Left renal cortex interstitium (tissue), 4 donors: Measurements from ENCODE around the gene MEPE. TPM values are rescaled to one million over a fixed set of nuclear protein-coding genes. Genes with fewer than 3 reads are reported as not detected.
A peak's percentile ranks its signal among the peaks of the same experiment; 100 is the strongest.

Source experiments
- DNase-seq, 4 donors: peaks; one replicate each; pipeline ENCODE4 v3.0.0-alpha.2; 2013; ENCODE audit warnings: low read depth in 4 of 4, low spot score in 2 of 4, missing footprints in 1 of 4
- polyA plus RNA-seq, 4 donors: library from polyadenylated mRNA; unstranded; fragments of 120-200 nt; gene quantifications; one replicate each; pipeline ENCODE4 v1.2.1, GENCODE V29; 2013; ENCODE audit not compliant: insufficient read length in 4 of 4

Gene MEPE
- polyA plus RNA-seq, 4 donors, result not detected

DNA sequence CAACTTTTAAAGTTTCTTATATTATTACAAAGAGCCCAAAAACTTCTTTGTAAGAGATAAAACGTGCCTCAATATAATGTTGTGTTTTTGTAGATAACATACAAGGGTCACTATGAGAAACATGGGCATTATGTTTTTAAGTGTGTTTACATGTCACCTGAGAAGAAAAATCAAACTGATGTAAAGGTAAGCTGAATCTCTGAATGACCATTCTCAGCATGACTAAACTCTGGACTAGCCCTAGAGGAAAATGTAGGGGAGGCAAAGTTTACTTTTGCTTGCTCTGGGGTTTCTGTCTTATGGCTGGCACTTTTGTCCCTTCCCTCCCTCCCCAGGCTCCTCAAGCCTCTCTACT lies 6.8 kb downstream of the MEPE start:
- no peak for DNase-seq

DNA sequence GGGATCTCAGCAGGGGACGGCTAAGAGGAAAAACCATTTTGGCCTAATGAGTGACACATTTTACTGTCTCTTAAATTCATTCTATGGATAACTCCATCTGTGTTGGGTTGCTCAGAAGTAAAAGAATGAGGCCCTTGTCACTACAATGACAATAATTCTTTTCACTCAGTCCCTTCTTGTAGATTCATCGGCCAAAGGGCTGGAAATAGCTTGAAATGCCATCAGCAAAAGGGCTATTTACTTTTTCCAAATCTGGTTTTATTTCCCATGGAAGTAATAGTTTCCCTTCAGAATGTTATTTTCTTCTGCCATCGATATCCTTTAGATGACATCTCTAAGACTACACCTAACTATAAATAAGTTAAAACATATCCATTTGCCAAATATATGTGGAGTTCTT lies 7.4 kb downstream of the MEPE start:
- DNase-seq, result no peak

DNA sequence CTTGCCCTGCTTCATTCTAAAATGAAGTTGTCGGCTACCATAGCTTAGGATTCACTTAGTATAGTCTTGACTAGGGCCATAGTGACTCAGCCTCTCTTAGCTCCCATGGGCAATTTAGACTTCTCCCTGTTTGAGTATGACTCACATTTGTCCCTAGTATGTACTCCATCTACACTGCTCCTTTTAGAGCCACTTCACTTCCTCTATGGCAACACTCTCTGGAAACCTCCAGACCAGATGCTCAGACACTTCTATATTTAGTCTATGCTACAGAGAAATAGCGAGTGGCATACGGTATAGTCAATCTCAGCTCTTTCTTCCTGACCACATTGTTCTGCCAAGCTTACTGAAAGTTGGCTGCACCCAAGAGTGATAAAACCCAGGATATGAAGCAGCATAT lies 11.2 kb downstream of the MEPE start:
- DNase-seq, result no peak

DNA sequence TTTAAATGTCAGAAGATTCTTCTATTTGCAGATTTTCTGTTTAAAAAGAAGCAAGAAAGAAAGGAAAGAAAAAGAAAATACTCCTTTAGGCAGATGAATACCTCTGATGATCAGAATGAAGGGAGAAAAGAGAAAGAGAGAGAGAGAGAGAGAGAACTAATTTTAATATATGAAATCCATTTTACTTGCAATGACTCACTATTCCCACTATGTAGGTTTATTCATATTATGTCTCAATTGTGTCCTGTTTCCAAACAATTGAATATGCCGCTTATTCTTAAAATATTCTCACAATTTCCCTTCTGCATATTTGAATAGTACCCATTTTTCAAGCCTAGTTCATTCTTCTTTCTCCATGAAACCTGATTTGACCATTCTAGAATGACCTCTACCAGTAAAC lies 11.7 kb downstream of the MEPE start:
- no peak for DNase-seq

DNA sequence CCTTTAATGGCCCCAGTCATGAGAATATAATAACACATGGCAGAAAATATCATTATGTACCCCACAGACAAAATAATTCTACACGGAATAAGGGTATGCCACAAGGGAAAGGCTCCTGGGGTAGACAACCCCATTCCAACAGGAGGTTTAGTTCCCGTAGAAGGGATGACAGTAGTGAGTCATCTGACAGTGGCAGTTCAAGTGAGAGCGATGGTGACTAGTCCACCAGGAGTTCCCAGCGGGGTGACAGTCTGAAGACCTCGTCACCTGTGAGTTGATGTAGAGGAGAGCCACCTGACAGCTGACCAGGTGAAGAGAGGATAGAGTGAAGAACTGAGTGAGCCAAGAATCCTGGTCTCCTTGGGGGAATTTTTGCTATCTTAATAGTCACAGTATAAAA lies 13.5 kb downstream of the MEPE start:
- no peak for DNase-seq

DNA sequence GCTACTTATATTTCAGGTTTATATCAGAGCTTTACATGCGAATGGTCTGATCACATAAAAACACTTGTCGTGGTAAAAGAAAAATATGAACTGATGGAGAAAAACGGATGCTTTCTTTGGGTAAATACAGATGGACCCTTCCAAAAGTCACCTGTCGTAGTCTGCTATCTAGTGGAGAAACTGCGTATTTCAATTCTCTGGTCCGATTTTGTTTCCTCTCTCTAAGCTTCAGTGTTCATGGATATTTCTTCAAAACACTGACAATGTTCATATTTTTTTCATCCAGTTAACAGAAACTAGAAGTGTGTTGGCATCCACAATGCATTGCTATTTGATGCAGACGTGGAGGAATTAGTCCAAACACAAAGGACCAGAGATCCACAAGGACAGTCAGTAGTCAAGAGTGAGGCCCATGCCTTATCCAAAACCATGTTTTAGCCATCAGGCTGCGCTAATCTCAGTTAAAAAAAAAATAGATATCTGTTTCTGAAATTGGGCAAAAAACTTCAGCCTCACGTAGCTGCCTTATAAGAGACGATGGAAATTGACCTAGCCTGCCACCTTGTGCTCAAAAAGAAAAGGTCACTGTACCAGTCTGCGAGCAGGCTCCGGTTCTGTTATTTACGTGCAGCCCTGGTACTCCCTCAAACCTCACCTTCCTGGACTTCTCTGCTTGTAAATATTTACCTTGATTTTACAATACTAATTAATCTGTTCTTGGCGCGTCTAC lies 16.0 kb downstream of the MEPE start:
- DNase-seq, result peak in 2 of 4 donors; percentile 19 to 39

DNA sequence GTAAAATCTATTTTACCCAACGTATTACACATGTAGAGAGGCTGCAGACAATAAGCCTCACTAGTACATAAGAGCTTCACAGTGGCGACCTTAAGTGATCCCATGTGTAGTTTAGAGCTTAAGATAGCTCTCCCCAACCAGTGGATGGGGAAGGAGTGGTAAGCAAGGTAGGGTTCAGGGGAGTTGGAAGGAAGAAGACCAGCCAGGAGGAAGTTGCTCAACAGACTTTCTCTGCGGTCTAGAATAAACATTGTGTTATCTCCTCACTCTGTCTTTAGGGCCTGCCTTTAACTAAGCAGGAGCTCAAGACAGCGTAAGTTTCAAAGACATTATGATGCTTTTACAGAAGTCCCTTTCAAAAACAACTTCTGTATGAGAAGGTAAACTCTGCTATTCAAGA lies 16.8 kb downstream of the MEPE start:
- no peak for DNase-seq

DNA sequence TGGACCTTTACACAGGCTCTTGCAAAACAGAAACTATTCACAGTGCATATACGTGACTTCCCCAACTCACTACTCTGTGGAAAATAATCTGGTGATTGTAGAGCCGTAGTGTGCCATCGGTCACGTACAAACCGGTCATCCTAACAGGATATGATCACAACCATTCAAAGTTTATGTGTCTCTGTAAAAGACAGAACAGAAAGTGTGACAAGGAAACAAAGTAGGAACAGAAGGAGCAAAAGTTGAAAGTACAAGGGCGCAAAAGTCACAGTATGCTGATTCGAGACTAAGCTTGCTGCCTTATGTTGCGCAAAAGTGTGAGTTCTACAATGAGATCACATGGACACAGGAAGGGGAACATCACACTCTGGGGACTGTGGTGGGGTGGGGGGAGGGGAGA lies 18.6 kb downstream of the MEPE start:
- no peak for DNase-seq

DNA sequence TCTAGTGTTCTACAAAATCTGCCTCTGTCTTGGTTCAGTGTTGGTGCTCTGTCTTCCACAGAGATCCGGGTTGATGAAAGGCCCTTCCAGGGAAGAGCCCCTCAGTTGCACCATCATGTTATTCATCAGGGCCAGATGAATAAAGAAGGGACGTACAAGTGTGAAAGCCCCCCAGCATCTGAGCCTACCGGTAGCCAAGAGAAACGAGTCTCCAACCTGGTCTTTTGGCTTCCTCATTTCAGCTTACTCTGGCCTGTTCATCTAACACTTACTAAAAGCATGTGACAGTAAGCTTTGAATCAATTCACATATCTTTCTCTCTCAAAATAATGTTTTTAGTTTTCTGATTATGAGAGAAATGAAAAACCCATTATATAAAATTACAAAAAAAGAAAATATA lies 19.2 kb downstream of the MEPE start:
- no peak for DNase-seq

DNA sequence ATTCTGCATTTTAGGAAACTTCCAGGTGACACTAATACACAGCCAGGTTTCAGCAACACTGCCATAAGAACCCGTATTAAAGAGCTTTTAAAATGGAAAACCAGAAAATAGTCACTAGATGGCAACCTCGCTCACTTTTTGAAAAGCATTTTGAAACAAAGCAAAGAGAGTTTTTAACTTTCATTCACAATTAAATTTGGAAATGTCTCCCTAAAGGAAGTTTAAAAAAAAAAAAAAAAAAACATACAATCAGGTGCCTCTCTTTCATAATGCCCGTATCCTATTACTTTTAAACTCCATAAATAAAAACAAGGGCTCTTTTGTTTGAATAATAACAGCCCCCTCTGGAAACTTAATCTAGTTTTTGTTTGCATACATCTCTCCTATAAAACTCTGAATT lies 20.3 kb downstream of the MEPE start:
- DNase-seq, result peak in 2 of 4 donors; percentile 29 to 62

DNA sequence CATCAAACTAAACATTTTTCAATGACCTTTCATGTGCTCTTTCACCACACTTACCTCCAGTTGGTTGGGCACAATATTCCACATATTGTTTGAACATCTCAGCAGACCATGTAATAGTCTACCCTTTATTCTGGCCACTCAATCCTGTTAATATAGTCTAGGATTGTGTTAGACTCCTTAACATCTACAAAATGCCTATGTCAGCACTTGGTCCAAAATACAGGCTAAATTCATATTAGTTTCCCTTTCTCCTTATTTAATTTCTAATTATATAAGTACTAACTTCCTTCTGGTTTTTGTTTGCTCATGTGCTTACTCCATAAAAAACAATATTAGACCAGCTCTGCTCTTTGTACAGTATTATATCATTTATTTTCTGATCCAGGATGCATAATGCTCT lies 21.1 kb downstream of the MEPE start:
- DNase-seq, result no peak

DNA sequence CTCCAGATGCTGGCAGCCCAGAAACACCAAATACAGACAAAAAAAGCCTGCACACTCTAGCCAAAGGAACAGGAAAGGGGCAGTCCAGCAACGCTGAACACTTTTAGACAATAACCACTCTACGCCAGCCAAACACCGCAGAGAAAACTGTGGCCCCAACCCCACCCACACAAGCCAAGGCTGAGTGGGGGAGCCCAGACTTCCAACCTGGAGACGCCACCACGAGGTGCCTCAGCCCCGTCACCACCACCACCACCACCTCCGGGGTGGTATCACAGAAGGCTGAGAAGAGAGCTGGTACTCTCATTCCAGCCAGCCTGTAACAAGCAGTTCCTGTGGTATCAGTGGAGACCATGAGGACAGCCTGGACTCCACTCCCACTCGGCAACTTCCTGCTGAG lies 22.8 kb downstream of the MEPE start:
- DNase-seq, result no peak

DNA sequence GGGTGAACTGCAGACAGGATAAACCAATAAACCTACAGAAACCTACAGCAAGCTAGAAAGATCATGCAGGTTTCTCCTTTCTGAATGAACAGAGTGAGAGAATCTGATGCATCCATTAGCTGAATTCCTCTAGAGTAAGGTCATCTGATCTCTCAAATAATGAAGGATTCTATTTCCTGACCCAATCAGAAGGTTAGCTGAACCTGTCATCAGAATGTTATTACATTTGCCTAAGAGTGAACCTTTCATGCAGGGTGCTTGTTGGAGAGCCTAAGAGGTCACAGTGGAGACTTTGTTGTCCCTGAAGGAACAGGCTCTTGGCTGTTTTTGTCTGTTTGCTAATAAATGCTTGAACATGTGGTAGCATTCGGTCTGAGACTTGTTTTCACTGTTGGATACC lies 24.0 kb downstream of the MEPE start:
- DNase-seq, result no peak

DNA sequence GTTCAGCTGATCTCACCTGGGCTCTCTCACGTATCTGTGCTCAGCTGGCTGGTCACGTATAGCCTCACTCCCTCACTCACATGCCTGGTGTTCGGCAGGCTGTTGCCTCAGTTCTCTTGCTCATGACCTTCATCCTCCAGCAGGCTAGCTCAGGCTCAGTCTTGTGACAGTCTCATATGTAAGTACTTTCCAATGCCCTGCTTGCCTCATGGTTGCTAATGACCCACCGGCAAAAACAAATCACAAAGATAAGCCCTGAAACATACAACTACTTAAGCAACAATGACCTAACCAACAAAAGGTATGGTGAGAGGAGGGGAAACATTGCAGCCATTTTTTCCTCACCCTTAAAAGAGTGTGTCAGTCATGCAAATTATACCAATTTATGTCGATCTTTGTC lies 25.0 kb downstream of the MEPE start:
- no peak for DNase-seq

DNA sequence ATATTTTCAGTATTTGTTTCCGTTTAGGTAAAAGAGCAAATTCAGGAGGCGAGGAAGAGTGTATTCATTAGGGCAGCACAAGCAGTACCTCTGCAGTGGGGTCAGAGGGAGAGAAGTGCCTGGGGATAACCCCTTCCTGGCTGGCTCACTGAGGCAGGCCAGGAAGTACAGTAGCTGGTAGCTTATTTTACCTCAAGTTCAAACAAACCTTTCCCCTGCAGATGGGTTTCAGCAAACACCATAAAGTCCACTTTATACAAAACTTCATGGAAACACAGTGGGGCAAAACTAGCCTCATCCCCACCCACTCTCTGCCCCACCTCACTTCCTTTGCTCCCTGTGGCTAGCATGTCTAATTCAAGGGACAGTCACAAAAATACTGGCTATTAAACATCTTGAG lies 29.5 kb downstream of the MEPE start:
- DNase-seq, result no peak

DNA sequence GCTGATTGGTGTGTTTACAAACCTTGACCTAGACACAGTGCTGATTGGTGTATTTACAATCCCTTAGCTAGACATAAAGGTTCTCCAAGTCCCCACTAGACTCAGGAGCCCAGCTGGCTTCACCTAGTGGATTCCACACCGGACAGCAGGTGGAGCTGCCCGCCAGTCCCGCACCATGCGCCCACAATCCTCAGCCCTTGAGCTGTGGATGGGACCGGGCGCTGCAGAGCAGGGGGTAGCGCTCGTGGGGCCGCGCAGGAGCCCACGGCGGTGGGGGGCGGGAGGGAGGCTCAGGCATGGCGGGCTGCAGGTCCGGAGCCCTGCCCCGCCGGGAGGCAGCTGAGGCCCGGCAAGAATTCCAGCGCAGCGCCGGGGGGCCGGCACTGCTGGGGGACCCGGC lies 30.7 kb downstream of the MEPE start:
- no peak for DNase-seq

DNA sequence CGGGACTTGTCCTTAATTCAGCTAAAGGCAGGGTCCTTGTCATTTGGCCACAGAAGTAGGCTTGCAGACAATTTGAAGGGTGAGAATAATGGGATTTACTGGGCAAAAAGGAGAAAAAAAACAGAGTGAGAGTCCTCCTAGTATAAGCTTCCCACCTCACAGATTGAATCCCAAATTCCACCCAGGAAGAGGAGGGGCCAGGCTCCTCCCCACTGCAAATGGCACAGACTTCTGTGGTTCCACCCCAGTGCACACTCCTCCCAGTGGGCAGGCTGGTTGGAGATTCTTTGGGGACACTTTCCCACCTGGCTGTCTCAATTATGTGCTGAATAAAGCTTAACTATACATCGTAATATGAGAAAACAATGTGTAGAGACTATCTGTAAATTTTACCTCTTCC lies 31.6 kb downstream of the MEPE start:
- DNase-seq, result no peak

DNA sequence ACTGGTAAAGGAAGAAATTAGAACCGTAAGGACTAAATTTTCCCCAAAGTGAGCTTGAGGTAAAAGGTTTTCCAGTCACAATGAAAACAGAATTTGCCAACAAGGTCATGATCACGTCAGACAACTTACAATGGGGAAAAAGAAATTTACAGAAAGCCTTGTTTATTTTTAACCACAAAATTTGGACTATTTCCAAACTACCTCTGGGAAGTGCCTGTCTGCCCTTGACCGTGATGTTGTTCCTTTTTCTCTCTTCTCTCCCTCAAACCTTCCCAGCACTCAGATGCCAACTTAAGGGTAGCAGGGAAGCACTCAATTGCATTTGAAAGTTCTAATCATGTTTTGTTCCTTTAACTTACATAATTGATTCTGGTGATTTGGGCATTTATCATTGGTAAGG lies 32.5 kb downstream of the MEPE start:
- DNase-seq, result no peak

DNA sequence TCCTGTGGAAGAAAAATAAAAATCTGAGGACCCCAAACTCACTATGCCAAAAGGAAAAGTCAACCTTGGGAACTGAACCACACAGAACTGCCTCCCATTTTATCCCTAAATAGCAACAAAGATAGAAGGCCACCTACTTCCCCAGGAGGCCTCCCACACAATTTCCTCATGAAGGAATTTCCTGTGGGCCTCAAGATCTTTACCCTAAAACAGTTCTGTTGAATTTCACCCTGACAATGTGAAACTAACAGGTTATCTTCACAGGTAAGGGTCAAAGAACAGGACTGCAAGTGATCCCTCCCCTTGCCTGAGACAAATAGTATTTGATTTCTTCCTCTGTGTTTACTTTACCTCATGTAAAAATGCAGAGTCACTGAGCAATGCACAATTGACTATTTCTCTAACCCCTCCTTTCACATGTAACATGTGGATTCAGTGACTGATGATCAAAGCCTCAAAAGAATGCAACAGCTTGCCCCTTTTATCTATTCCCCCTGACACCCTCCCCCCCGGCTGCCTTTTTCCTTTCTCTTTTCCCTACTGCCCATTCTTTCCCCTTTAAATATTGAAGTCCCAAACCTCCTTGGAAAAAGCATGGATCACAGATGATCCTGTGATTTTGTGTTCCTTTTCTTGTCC lies 33.3 kb downstream of the MEPE start:
- no peak for DNase-seq

DNA sequence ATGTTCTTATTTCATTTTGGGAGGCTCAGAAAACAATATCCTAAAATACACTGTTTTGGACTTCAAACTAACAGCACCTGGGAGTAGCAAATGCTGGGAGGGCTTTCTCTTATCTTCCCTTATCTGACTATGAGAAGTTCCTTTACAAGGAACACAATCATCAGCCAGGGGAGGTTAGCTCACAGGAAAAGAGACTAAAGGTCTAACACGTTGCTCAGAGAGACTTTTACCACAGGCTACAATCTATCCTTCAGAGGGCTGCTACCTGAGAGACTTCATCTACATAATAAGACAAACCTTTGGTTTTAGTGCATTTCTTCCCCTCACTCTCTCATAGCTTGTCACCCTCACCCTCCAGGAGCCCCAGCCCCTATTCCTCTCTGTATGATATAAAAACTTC lies 35.8 kb downstream of the MEPE start:
- no peak for DNase-seq

DNA sequence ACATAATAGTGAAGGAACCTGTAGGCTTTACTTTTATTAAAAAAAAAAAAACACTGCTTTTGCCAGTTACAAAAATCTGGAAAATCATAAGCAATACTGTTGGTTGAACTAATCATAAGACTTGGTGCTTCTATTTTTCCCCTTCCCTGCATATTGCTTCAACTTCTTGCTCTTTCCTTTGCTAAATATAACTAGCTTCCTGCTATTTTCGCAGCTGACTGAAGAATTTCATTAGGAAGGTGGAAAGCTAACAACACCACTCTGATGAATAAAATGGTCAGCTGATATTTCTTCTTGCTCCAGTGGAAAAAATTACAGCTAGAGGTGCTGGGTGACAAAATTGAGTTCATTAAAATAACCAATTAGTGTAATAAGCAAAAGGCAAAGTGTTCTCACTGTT lies 39.3 kb downstream of the MEPE start:
- no peak for DNase-seq

DNA sequence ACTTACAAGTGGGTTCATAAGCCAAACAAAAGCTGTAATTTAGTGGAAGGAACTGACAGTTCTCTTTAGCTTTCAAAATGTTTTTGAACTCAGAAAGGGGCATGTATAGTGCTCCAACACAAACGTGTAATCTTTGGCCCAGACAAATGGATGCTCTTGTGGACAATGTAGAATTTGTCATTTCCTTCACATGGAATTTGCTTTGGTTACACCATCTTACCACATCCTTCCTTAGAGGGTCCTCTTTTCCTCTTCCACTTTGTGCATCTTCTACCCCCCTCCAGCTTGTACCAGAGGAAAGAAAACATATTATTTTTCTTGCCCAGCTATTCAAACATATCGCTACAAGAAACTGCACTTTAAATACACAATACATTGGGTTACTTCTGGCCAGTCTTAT lies 42.4 kb downstream of the MEPE start:
- no peak for DNase-seq

DNA sequence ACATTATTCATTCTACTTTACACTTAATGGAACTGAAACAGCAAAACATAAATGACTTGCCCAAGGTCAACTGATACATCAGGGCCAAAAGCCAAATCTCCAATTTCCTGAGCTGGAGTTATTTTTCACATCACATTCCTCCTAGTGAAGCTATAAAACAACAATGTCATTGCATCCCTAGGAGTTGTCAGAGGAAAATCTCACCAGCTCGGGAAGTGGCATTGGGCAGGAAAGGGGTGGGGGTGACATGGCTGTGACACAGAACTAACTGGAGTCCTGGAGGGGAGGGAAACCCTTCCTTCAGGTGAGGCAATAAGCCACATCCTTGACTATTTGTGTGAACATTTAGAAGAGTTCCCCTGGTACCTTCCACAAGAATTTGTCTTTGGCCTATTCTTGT lies 47.3 kb downstream of the MEPE start:
- DNase-seq, result no peak
